CD4-positive, CD25-positive, alpha-beta regulatory T cell (primary cell): Measurements from ENCODE around the gene RYR2. TPM values are rescaled to one million over a fixed set of nuclear protein-coding genes. Genes with fewer than 3 reads are reported as not detected.
A peak's percentile ranks its signal among the peaks of the same experiment; 100 is the strongest.

ENCODE experiments used
- ATAC-seq, 2 donors: fragments of 150-1000 bp; cut with Tn5 transposase; one replicate each; pipeline ENCODE4 v1.10.0; 2021; ENCODE audit warnings: low read depth in 2 of 2, moderate number of reproducible peaks in 2 of 2, moderate library complexity in 1 of 2
- DNase-seq, 3 donors: peaks; one replicate each; pipeline versions ENCODE4 v3.0.0 to v3.0.0-alpha.2; 2012 to 2022; ENCODE audit warnings: mixed read lengths in 1 of 3
- H3K27ac ChIP-seq: one replicate; pipeline ENCODE4 v1.7.0; 2013; ENCODE audit warnings: mild to moderate bottlenecking, low read length; ENCODE audit not compliant: insufficient read depth, poor library complexity, severe bottlenecking
- H3K27me3 ChIP-seq: one replicate; pipeline ENCODE4 v1.7.0; 2013; ENCODE audit warnings: low read length; ENCODE audit not compliant: control insufficient read depth, insufficient read depth
- H3K36me3 ChIP-seq: one replicate; pipeline ENCODE4 v1.7.0; 2013; ENCODE audit warnings: mild to moderate bottlenecking, low read length, moderate library complexity; ENCODE audit not compliant: control insufficient read depth, insufficient read depth
- H3K4me1 ChIP-seq: 2 replicates; pipeline ENCODE4 v1.7.0; 2013; ENCODE audit warnings: mild to moderate bottlenecking, low read length; ENCODE audit not compliant: insufficient read depth, control insufficient read depth, poor library complexity, severe bottlenecking
- H3K4me3 ChIP-seq: one replicate; pipeline ENCODE4 v1.7.0; 2013; ENCODE audit warnings: low read depth, mild to moderate bottlenecking, low read length, moderate library complexity
- H3K9me3 ChIP-seq, 2 experiments: 1 replicate in 1 of 2; 2 replicates in 1 of 2; pipeline ENCODE4 v1.7.0; 2013; ENCODE audit warnings: low read length in 2 of 2, mild to moderate bottlenecking in 1 of 2, moderate library complexity in 1 of 2; ENCODE audit not compliant: control insufficient read depth in 2 of 2
- H3K27ac Mint-ChIP-seq, 3 donors: one replicate each; pipeline ENCODE4 v1.8.0; 2020 to 2022; ENCODE audit warnings: mild to moderate bottlenecking in 3 of 3, mixed read lengths in 3 of 3, moderate library complexity in 2 of 3
- H3K27me3 Mint-ChIP-seq: one replicate; pipeline ENCODE4 v1.8.0; 2022; ENCODE audit warnings: mild to moderate bottlenecking, mixed read lengths
- H3K36me3 Mint-ChIP-seq: one replicate; pipeline ENCODE4 v1.8.0; 2020; ENCODE audit warnings: mixed read lengths
- H3K4me1 Mint-ChIP-seq, 4 donors: one replicate each; pipeline ENCODE4 v1.8.0; 2020 to 2022; ENCODE audit warnings: mixed read lengths in 4 of 4, mild to moderate bottlenecking in 1 of 4
- H3K4me3 Mint-ChIP-seq, 4 donors: one replicate each; pipeline ENCODE4 v1.8.0; 2020 to 2022; ENCODE audit warnings: mild to moderate bottlenecking in 4 of 4, mixed read lengths in 4 of 4, moderate library complexity in 3 of 4
- H3K9me3 Mint-ChIP-seq, 7 donors: one replicate each; pipeline ENCODE4 v1.8.0; 2020 to 2022; ENCODE audit warnings: mixed read lengths in 7 of 7, mild to moderate bottlenecking in 3 of 7, moderate library complexity in 2 of 7
- polyA plus RNA-seq, 4 donors: library from polyadenylated mRNA; unstranded; fragments of 300-500 nt; fragmentation: Illumina TruSeq; gene quantifications; one replicate each; pipeline ENCODE4 v1.2.3, GENCODE V29; 2021
- total RNA-seq: library from RNA; stranded (reverse); gene quantifications from one replicate; pipeline ENCODE4 v1.2.3, GENCODE V29; 2022

Gene RYR2
- total and polyA plus RNA-seq, 5 donors from 2014 or later: 0.02 to 0.40 TPM; not detected in 3

GRCh38 chr1:237042892-237043576 is 1.1 kb downstream of the RYR2 start:
- H3K4me3 Mint-ChIP-seq: peak overlapping the region in 1 of 4 donors; percentile 7
- H3K27me3 ChIP-seq: peaks cover 32% of the 10 kb centered on the region
- no peak overlapping the region for H3K27ac ChIP-seq
- peaks cover 37% of the 10 kb centered on the region for H3K27me3 Mint-ChIP-seq
- peaks cover 3% of the 10 kb centered on the region for H3K4me1 ChIP-seq
- no peaks in the 10 kb centered on the region for H3K36me3 Mint-ChIP-seq
- peaks cover 0 to 4% (median 0%) of the 10 kb centered on the region in 7 donors for H3K9me3 Mint-ChIP-seq
- no peak overlapping the region for H3K27ac Mint-ChIP-seq
- no peaks in the 10 kb centered on the region for H3K9me3 ChIP-seq
- DNase-seq: no peak
- H3K4me3 ChIP-seq: no peak overlapping the region
- ATAC-seq: no peak
- no peaks in the 10 kb centered on the region for H3K36me3 ChIP-seq
- H3K4me1 Mint-ChIP-seq: peaks cover 0 to 14% (median 1%) of the 10 kb centered on the region in 4 donors

- Mint-ChIP-seq H3K27ac (no peak overlapping the region), H3K36me3 (no peaks in the 10 kb centered on the region), H3K4me1 (peaks cover 0 to 14% (median 1%) of the 10 kb centered on the region in 4 donors), H3K9me3 (peaks cover 0 to 4% (median 0%) of the 10 kb centered on the region in 7 donors), H3K4me3 (peak overlapping the region in 1 of 4 donors; percentile 71), H3K27me3 (peaks cover 37% of the 10 kb centered on the region)
- Histone ChIP-seq H3K36me3 (no peaks in the 10 kb centered on the region), H3K9me3 (no peaks in the 10 kb centered on the region), H3K4me3 (no peak overlapping the region), H3K27ac (no peak overlapping the region), H3K27me3 (peaks cover 32% of the 10 kb centered on the region), H3K4me1 (peaks cover 3% of the 10 kb centered on the region)
- DNase-seq (no peak), ATAC-seq (no peak)
Observed at GRCh38 chr1:237043846-237044636, 2.1 kb downstream of the RYR2 start.

- no peak for DNase-seq
- peaks cover 26% of the 10 kb centered on the region for H3K27me3 ChIP-seq
- H3K4me1 ChIP-seq: peaks cover 3% of the 10 kb centered on the region
- Mint-ChIP-seq H3K4me3 (no peak overlapping the region), H3K27ac (no peak overlapping the region), H3K4me1 (peaks cover 0 to 14% (median 1%) of the 10 kb centered on the region in 4 donors), H3K27me3 (peaks cover 34% of the 10 kb centered on the region), H3K36me3 (no peaks in the 10 kb centered on the region), H3K9me3 (peaks cover 0 to 4% (median 2%) of the 10 kb centered on the region in 7 donors)
- no peaks in the 10 kb centered on the region for H3K36me3 ChIP-seq
- H3K9me3 ChIP-seq: no peaks in the 10 kb centered on the region
- no peak for ATAC-seq
- H3K4me3 ChIP-seq: no peak overlapping the region
- no peak overlapping the region for H3K27ac ChIP-seq
Observed at GRCh38 chr1:237045278-237046016, 3.5 kb downstream of the RYR2 start.

- Mint-ChIP-seq H3K9me3 (peaks cover 0 to 8% (median 0%) of the 10 kb centered on the region in 7 donors), H3K27me3 (peaks cover 17% of the 10 kb centered on the region), H3K4me1 (peaks cover 0 to under 1% (median 0%) of the 10 kb centered on the region in 4 donors), H3K27ac (no peak overlapping the region), H3K4me3 (no peak overlapping the region), H3K36me3 (no peaks in the 10 kb centered on the region)
- Histone ChIP-seq H3K27ac (no peak overlapping the region), H3K27me3 (peaks cover 8% of the 10 kb centered on the region), H3K4me1 (no peaks in the 10 kb centered on the region), H3K9me3 (no peaks in the 10 kb centered on the region), H3K4me3 (no peak overlapping the region), H3K36me3 (no peaks in the 10 kb centered on the region)
- no peak for ATAC-seq
- no peak for DNase-seq
Observed at GRCh38 chr1:237048803-237049202, 6.8 kb downstream of the RYR2 start.

GRCh38 chr1:237050185-237050584 is 8.2 kb downstream of the RYR2 start:
- no peaks in the 10 kb centered on the region for H3K36me3 ChIP-seq
- Mint-ChIP-seq H3K27me3 (peaks cover 4% of the 10 kb centered on the region), H3K9me3 (peaks cover 0 to 8% (median 0%) of the 10 kb centered on the region in 7 donors), H3K4me3 (no peak overlapping the region), H3K36me3 (no peaks in the 10 kb centered on the region), H3K4me1 (no peaks in the 10 kb centered on the region), H3K27ac (no peak overlapping the region)
- H3K4me1 ChIP-seq: no peaks in the 10 kb centered on the region
- no peak for DNase-seq
- ATAC-seq: no peak
- no peak overlapping the region for H3K27ac ChIP-seq
- H3K9me3 ChIP-seq: no peaks in the 10 kb centered on the region
- no peak overlapping the region for H3K4me3 ChIP-seq
- H3K27me3 ChIP-seq: peaks cover 4% of the 10 kb centered on the region

- Histone ChIP-seq H3K27ac (no peak overlapping the region), H3K36me3 (no peaks in the 10 kb centered on the region), H3K4me3 (no peak overlapping the region), H3K9me3 (no peaks in the 10 kb centered on the region), H3K27me3 (no peaks in the 10 kb centered on the region), H3K4me1 (no peaks in the 10 kb centered on the region)
- ATAC-seq: no peak
- DNase-seq: no peak
- H3K9me3 Mint-ChIP-seq: peaks cover 0 to 5% (median 0%) of the 10 kb centered on the region in 7 donors
- H3K27ac Mint-ChIP-seq: no peak overlapping the region
- H3K4me1 Mint-ChIP-seq: no peaks in the 10 kb centered on the region
- peaks cover 4% of the 10 kb centered on the region for H3K27me3 Mint-ChIP-seq
- H3K4me3 Mint-ChIP-seq: no peak overlapping the region
- H3K36me3 Mint-ChIP-seq: no peaks in the 10 kb centered on the region
Observed at GRCh38 chr1:237050915-237051314, 8.9 kb downstream of the RYR2 start.

GRCh38 chr1:237054313-237054712 is 12.3 kb downstream of the RYR2 start:
- ATAC-seq (no peak), DNase-seq (no peak)
- Mint-ChIP-seq H3K36me3 (no peaks in the 10 kb centered on the region), H3K4me1 (no peaks in the 10 kb centered on the region), H3K27ac (no peak overlapping the region), H3K27me3 (peaks cover 4% of the 10 kb centered on the region), H3K4me3 (no peak overlapping the region), H3K9me3 (peaks cover 0 to 5% (median 2%) of the 10 kb centered on the region in 7 donors)
- Histone ChIP-seq H3K27me3 (no peaks in the 10 kb centered on the region), H3K36me3 (no peaks in the 10 kb centered on the region), H3K27ac (no peak overlapping the region), H3K4me1 (no peaks in the 10 kb centered on the region), H3K9me3 (no peaks in the 10 kb centered on the region), H3K4me3 (no peak overlapping the region)
